ACC112 (cell line): Measurements from ENCODE around the gene PLCG1.

Source experiments
- H2AFZ ChIP-seq: fragments of 200-600 bp; sonication (generic); one replicate; pipeline ENCODE4 v1.6.0; 2017; ENCODE audit warnings: antibody characterized with exemption, low read length; ENCODE audit not compliant: unreplicated experiment
- H3K27ac ChIP-seq: fragments of 200-600 bp; sonication (generic); 2 replicates; pipeline ENCODE4 v1.5.1; 2014; ENCODE audit warnings: low read depth, mild to moderate bottlenecking, antibody characterized with exemption, low read length, moderate library complexity
- H3K27me3 ChIP-seq: fragments of 200-600 bp; sonication (generic); 2 replicates; pipeline ENCODE4 v1.6.1; 2014; ENCODE audit warnings: mild to moderate bottlenecking, antibody characterized with exemption, low read length, moderate library complexity, mixed read lengths; ENCODE audit not compliant: insufficient read depth
- H3K36me3 ChIP-seq: fragments of 200-600 bp; sonication (generic); 2 replicates; pipeline ENCODE4 v1.6.1; 2016; ENCODE audit warnings: mild to moderate bottlenecking, antibody characterized with exemption, low read length, moderate library complexity, mixed read lengths; ENCODE audit not compliant: insufficient read depth
- H3K4me1 ChIP-seq: fragments of 200-600 bp; sonication (generic); one replicate; pipeline ENCODE4 v1.6.1; 2016; ENCODE audit warnings: low read length, mixed read lengths; ENCODE audit not compliant: insufficient read depth, unreplicated experiment, control insufficient read depth
- H3K4me3 ChIP-seq: fragments of 200-600 bp; sonication (generic); 2 replicates; pipeline ENCODE4 v1.5.1; 2014; ENCODE audit warnings: mild to moderate bottlenecking, low read depth, low read length
- H3K79me2 ChIP-seq: fragments of 200-600 bp; sonication (generic); one replicate; pipeline ENCODE4 v1.6.0; 2016; ENCODE audit warnings: low read length; ENCODE audit not compliant: control insufficient read depth, unreplicated experiment, insufficient read depth

The PLCG1 gene

DNA sequence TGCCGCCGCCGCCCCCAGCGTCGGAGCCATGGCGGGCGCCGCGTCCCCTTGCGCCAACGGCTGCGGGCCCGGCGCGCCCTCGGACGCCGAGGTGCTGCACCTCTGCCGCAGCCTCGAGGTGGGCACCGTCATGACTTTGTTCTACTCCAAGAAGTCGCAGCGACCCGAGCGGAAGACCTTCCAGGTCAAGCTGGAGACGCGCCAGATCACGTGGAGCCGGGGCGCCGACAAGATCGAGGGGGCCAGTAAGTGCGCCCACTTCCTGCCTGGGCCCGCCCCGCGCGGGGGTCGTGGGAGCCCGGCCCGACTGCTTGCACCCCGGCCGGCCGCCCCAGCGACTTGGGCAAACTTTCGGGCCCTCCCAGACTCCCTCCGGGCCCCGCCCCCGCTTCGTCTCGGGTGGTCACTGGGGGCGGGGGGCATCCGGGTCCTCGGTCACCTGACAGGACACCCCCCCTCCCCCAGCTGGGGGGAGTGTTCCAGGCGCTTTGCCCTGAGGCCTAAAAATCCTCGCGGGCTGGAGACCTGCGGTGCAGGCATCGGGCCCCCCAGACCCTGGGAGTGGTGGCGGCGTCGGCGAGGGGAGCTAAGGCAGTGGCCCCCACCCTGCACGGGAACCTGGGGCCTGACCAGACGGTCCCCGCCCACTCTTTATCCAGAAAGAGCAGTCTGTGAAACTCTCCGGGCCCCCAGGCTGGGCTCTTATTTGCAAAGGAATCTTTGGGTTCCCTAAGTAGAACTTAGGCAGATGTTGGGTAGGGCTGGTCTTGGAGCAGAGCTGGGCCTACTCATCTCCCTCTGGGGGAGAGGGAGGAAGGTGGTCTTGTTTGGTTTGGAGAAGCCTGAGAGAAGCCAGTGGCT, 501 bp downstream of the PLCG1 start:
- H2AFZ ChIP-seq = peak overlapping the region; percentile 92
- H3K4me1 ChIP-seq = peaks cover 29% of the 10 kb centered on the region

DNA sequence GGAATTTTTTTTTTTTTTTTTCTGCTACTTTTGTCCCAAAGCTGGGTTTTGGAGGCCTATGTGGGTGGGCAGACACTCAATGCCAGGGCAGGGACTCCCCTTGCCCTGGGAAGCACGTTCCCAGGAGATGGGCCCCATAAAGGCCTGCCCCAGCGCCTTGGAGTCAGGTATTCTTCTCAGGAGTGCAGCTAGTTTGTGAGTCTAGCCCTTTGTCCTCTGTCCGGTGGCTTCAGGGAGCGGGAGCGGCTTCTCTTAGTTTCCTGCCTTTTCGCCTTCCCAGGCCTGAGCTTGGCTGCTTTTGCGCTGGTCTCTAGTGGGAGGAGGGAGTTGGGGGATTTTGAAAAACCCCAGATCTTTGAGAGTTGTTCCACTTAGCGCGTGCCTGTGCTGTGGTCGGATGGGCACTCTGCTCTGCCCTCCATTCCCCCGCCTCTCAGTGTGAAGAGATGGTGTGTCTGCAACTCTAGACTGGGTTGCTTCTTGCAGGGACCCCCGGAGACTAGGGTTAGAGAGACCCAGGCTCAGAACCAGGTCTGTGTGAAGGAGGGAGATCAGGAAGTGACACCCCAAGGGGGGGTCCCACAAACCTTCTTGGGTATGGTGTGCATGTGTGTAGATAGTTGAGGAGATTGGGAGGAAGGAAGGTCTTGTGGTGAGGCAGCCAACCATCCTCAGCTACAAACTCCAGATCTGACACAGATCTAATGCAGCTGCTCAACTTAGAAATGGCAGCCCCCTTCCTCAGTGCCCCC, 1.3 kb downstream of the PLCG1 start:
- H3K36me3 ChIP-seq = no peaks in the 10 kb centered on the region
- H3K79me2 ChIP-seq = peaks cover 63% of the 10 kb centered on the region
- H3K27ac ChIP-seq = no peak overlapping the region
- H3K27me3 ChIP-seq = no peaks in the 10 kb centered on the region
- H2AFZ ChIP-seq = no peak overlapping the region
- peaks cover 29% of the 10 kb centered on the region for H3K4me1 ChIP-seq
- H3K4me3 ChIP-seq = peak overlapping the region; percentile 90

More for the DNA sequence above, 501 bp downstream of the PLCG1 start:
- Histone ChIP-seq H3K36me3 (no peaks in the 10 kb centered on the region), H3K79me2 (peaks cover 56% of the 10 kb centered on the region), H3K4me3 (peak overlapping the region; percentile 90), H3K27me3 (no peaks in the 10 kb centered on the region), H3K27ac (peak overlapping the region; percentile 29; the same call in 1 of the 2 replicates)

GRCh38 chr20:41139227-41140093, 2.1 kb downstream of the PLCG1 start:
- no peak overlapping the region for H2AFZ ChIP-seq
- H3K79me2 ChIP-seq = peaks cover 71% of the 10 kb centered on the region
- peak overlapping the region; percentile 90 for H3K4me3 ChIP-seq
- peaks cover 29% of the 10 kb centered on the region for H3K4me1 ChIP-seq
- no peaks in the 10 kb centered on the region for H3K36me3 ChIP-seq
- H3K27ac ChIP-seq = no peak overlapping the region
- no peaks in the 10 kb centered on the region for H3K27me3 ChIP-seq

- peaks cover 81% of the 10 kb centered on the region for H3K79me2 ChIP-seq
- H3K27me3 ChIP-seq = no peaks in the 10 kb centered on the region
- peaks cover 29% of the 10 kb centered on the region for H3K4me1 ChIP-seq
- no peak overlapping the region for H2AFZ ChIP-seq
- H3K27ac ChIP-seq = no peak overlapping the region
- no peaks in the 10 kb centered on the region for H3K36me3 ChIP-seq
- no peak overlapping the region for H3K4me3 ChIP-seq
Observed at GRCh38 chr20:41140226-41141133, 3.1 kb downstream of the PLCG1 start.

- H3K27ac ChIP-seq = no peak overlapping the region
- peaks cover 89% of the 10 kb centered on the region for H3K79me2 ChIP-seq
- H3K27me3 ChIP-seq = no peaks in the 10 kb centered on the region
- peaks cover 29% of the 10 kb centered on the region for H3K4me1 ChIP-seq
- H2AFZ ChIP-seq = no peak overlapping the region
- H3K4me3 ChIP-seq = no peak overlapping the region
- no peaks in the 10 kb centered on the region for H3K36me3 ChIP-seq
Observed at GRCh38 chr20:41141153-41141815, 3.9 kb downstream of the PLCG1 start.

DNA sequence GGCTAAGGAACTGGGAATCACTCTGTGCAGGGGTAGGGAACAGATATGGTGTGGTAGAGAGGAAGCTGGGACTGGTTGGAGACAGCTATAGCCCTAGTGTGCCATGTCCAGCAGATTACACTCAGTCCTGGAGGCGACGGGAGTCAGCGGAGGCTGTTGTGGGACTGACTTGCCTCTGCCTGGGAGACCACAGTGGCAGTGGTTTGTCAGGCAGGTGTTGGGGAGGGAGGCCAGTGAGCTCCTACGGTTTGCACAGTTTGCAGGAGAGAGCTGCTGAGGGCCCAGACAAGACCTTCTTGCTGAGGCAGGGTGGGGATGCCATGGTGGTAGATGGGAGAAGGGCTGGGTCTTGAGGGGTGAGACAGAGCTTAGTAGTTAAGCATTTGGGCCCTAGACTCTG, 4.9 kb downstream of the PLCG1 start:
- no peak overlapping the region for H3K4me3 ChIP-seq
- no peak overlapping the region for H3K27ac ChIP-seq
- H3K4me1 ChIP-seq = peaks cover 29% of the 10 kb centered on the region

DNA sequence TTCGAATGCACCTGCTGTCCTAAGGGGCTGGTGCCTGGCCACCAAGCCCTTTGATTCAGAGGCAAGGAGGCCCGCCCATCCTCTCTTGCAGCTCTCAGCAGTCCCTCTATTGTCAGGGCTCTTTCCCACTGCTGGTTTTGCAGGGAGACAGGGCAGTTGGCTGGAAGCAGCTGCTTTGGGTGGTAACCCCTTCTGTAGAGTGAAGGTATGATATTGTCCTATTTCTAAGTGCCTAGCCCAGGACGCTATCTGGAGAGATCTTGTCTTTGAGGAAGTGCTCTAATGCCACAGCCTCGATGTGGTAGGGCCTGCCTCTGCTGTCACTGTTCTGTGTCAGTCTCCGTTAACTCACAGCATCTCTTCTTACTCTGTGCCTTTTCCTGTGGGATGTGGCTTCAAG, 5.6 kb downstream of the PLCG1 start:
- Histone ChIP-seq H2AFZ (no peak overlapping the region), H3K27ac (no peak overlapping the region), H3K4me1 (peaks cover 29% of the 10 kb centered on the region), H3K4me3 (no peak overlapping the region), H3K79me2 (peaks cover 97% of the 10 kb centered on the region), H3K27me3 (no peaks in the 10 kb centered on the region), H3K36me3 (no peaks in the 10 kb centered on the region)

More for the DNA sequence above, 4.9 kb downstream of the PLCG1 start:
- no peak overlapping the region for H2AFZ ChIP-seq
- no peaks in the 10 kb centered on the region for H3K36me3 ChIP-seq
- H3K27me3 ChIP-seq = no peaks in the 10 kb centered on the region
- H3K79me2 ChIP-seq = peaks cover 99% of the 10 kb centered on the region

GRCh38 chr20:41143354-41143753, 6.0 kb downstream of the PLCG1 start:
- Histone ChIP-seq H2AFZ (no peak overlapping the region), H3K27me3 (no peaks in the 10 kb centered on the region), H3K4me3 (no peak overlapping the region), H3K4me1 (peaks cover 29% of the 10 kb centered on the region), H3K36me3 (no peaks in the 10 kb centered on the region), H3K79me2 (peaks cover 97% of the 10 kb centered on the region), H3K27ac (no peak overlapping the region)

GRCh38 chr20:41145317-41145716, 8.0 kb downstream of the PLCG1 start:
- Histone ChIP-seq H2AFZ (no peak overlapping the region), H3K27ac (no peak overlapping the region), H3K4me3 (no peak overlapping the region), H3K27me3 (no peaks in the 10 kb centered on the region), H3K36me3 (no peaks in the 10 kb centered on the region), H3K4me1 (peaks cover 22% of the 10 kb centered on the region), H3K79me2 (peaks cover 96% of the 10 kb centered on the region)
